ENCODE data around the gene PCSK2. TPM values are rescaled to one million over a fixed set of nuclear protein-coding genes. Genes with fewer than 3 reads are reported as not detected.

Gene PCSK2
- total and polyA plus RNA-seq, 2 experiments from 2014 or later = 1.3 to 3.8 TPM

- Histone ChIP-seq H4K20me1 (ENCODE audit: insufficient read depth, poor library complexity, severe bottlenecking) (no peaks in the 10 kb centered on the region), H3K4me2 (no peak overlapping the region), H3K36me3 (replicated peaks; ENCODE audit: insufficient read depth, low read depth) (no peaks in the 10 kb centered on the region), H3K4me1 (ENCODE audit: insufficient read depth) (no peaks in the 10 kb centered on the region), H3K27me3 (no peaks in the 10 kb centered on the region), H3K4me3 (no peak overlapping the region), H3K27ac (peak overlapping the region; percentile 29), H2AFZ (no peak overlapping the region), H3K9me3 (ENCODE audit: low read depth) (no peaks in the 10 kb centered on the region), H3K79me2 (no peaks in the 10 kb centered on the region), H3K9me2 (replicated peaks; ENCODE audit: insufficient read depth) (no peaks in the 10 kb centered on the region)
- DNase-seq (ENCODE audit: low spot score) = no peak
- TF ChIP-seq, protein P1, sequence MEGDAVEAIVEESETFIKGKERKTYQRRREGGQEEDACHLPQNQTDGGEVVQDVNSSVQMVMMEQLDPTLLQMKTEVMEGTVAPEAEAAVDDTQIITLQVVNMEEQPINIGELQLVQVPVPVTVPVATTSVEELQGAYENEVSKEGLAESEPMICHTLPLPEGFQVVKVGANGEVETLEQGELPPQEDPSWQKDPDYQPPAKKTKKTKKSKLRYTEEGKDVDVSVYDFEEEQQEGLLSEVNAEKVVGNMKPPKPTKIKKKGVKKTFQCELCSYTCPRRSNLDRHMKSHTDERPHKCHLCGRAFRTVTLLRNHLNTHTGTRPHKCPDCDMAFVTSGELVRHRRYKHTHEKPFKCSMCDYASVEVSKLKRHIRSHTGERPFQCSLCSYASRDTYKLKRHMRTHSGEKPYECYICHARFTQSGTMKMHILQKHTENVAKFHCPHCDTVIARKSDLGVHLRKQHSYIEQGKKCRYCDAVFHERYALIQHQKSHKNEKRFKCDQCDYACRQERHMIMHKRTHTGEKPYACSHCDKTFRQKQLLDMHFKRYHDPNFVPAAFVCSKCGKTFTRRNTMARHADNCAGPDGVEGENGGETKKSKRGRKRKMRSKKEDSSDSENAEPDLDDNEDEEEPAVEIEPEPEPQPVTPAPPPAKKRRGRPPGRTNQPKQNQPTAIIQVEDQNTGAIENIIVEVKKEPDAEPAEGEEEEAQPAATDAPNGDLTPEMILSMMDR (IDR thresholded peaks at IDR 0.05; ENCODE audit: poor library complexity) = no peak
- TF ChIP-seq EZH2 (IDR thresholded peaks at IDR 0.05; ENCODE audit: borderline replicate concordance) (no peak), EZH2phosphoT487 (IDR thresholded peaks at IDR 0.05; ENCODE audit: low read depth, severe bottlenecking, unreplicated experiment) (no peak)
- WGBS (ENCODE audit: low lambda C conversion rate, missing lambda C conversion rate) = 83% methylated on average over 5 of the region's 5 CpGs
These were observed 167.6 kb downstream of the PCSK2 start for GRCh38 chr20:17394411-17394810.

- Histone ChIP-seq H3K9me2 (replicated peaks; ENCODE audit: insufficient read depth) (no peaks in the 10 kb centered on the region), H3K27me3 (no peaks in the 10 kb centered on the region), H3K27ac (peak overlapping the region; percentile 13), H3K4me2 (no peak overlapping the region), H2AFZ (no peak overlapping the region), H3K36me3 (replicated peaks; ENCODE audit: insufficient read depth, low read depth) (no peaks in the 10 kb centered on the region), H3K9me3 (ENCODE audit: low read depth) (no peaks in the 10 kb centered on the region), H3K79me2 (no peaks in the 10 kb centered on the region), H4K20me1 (ENCODE audit: insufficient read depth, poor library complexity, severe bottlenecking) (no peaks in the 10 kb centered on the region), H3K4me1 (ENCODE audit: insufficient read depth) (no peaks in the 10 kb centered on the region), H3K4me3 (no peak overlapping the region)
- DNase-seq (ENCODE audit: low spot score) = no peak
- TF ChIP-seq, protein P1 (IDR thresholded peaks at IDR 0.05; ENCODE audit: poor library complexity) = no peak
- no peak for TF ChIP-seq EZH2 (IDR thresholded peaks at IDR 0.05; ENCODE audit: borderline replicate concordance)
- no peak for TF ChIP-seq EZH2phosphoT487 (IDR thresholded peaks at IDR 0.05; ENCODE audit: low read depth, severe bottlenecking, unreplicated experiment)
- 74% methylated on average over 3 of the region's 3 CpGs for WGBS (ENCODE audit: low lambda C conversion rate, missing lambda C conversion rate)
These were observed 168.9 kb downstream of the PCSK2 start for GRCh38 chr20:17395729-17396128.

GRCh38 chr20:17399303-17399985 lies 172.6 kb downstream of the PCSK2 start:
- H3K4me1 ChIP-seq (ENCODE audit: insufficient read depth) = no peaks in the 10 kb centered on the region
- no peak overlapping the region for H3K4me2 ChIP-seq
- H3K4me3 ChIP-seq = no peak overlapping the region
- H3K27me3 ChIP-seq = no peaks in the 10 kb centered on the region
- no peaks in the 10 kb centered on the region for H3K36me3 ChIP-seq (replicated peaks; ENCODE audit: insufficient read depth, low read depth)
- no peaks in the 10 kb centered on the region for H3K9me2 ChIP-seq (replicated peaks; ENCODE audit: insufficient read depth)
- no peak overlapping the region for H2AFZ ChIP-seq
- no peaks in the 10 kb centered on the region for H3K9me3 ChIP-seq (ENCODE audit: low read depth)
- DNase-seq (ENCODE audit: low spot score) = no peak
- 42% methylated on average over 7 of the region's 7 CpGs for WGBS (ENCODE audit: low lambda C conversion rate, missing lambda C conversion rate)
- no peaks in the 10 kb centered on the region for H4K20me1 ChIP-seq (ENCODE audit: insufficient read depth, poor library complexity, severe bottlenecking)
- H3K79me2 ChIP-seq = no peaks in the 10 kb centered on the region
- no peak overlapping the region for H3K27ac ChIP-seq
- TF ChIP-seq EZH2phosphoT487 (IDR thresholded peaks at IDR 0.05; ENCODE audit: low read depth, severe bottlenecking, unreplicated experiment) = no peak
- TF ChIP-seq, protein P1 (IDR thresholded peaks at IDR 0.05; ENCODE audit: poor library complexity) = no peak
- TF ChIP-seq EZH2 (IDR thresholded peaks at IDR 0.05; ENCODE audit: borderline replicate concordance) = no peak
